Measurements from ENCODE around the gene COG7.
A peak's percentile ranks its signal among the peaks of the same experiment; 100 is the strongest.
"Not testable (repeated sequence)": the region's sequence is repeated elsewhere in the genome, so short reads cannot be mapped to it uniquely, and the experiment has no call there.

Gene COG7

DNA sequence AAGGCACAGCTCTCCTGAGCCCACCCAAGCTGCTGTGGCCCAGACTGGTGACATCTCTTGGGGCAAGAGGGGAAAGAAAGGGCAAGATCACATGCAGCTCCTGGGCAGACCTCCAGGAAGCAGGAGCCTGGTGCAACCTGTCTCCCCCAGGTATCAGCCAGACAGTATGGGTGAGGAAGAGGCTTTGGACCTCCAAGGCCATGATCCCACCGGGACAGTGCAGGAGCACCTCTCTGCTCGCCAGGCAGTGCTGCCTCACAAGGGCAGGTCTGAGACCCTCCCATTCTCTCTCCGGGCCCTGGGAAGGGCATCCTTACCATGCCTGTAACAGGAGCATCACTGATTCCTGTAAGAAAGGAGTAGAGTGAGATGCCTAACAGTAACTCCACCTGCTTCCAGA lies 25.6 kb upstream of the COG7 start:
- TF ChIP-seq, protein P1, sequence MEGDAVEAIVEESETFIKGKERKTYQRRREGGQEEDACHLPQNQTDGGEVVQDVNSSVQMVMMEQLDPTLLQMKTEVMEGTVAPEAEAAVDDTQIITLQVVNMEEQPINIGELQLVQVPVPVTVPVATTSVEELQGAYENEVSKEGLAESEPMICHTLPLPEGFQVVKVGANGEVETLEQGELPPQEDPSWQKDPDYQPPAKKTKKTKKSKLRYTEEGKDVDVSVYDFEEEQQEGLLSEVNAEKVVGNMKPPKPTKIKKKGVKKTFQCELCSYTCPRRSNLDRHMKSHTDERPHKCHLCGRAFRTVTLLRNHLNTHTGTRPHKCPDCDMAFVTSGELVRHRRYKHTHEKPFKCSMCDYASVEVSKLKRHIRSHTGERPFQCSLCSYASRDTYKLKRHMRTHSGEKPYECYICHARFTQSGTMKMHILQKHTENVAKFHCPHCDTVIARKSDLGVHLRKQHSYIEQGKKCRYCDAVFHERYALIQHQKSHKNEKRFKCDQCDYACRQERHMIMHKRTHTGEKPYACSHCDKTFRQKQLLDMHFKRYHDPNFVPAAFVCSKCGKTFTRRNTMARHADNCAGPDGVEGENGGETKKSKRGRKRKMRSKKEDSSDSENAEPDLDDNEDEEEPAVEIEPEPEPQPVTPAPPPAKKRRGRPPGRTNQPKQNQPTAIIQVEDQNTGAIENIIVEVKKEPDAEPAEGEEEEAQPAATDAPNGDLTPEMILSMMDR (conservative IDR thresholded peaks at IDR 0.05; ENCODE audit: low read depth, low read length): no peak
- no peak for DNase-seq (ENCODE audit: low read depth)
- no peak overlapping the region for H3K4me3 ChIP-seq (ENCODE audit: low read depth, low read length)

DNA sequence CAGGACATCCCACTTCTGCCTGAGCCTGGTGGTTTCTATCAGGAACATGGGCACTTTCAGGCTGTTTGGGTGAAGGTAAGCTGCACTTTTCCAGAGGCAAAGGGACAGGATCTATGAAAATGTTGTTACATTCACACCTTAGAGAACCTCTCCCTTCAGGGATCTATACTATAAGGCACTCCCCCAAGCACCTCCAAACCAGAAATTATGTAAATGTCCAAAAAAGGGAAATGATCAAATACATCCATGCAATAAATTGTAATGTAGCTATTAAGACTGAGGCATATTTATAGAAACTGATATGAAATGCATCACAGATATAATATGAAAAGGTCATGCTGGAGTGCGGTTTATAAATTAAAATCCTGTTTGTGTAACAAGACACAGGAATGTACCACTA lies 23.3 kb upstream of the COG7 start:
- no peak for DNase-seq (ENCODE audit: low read depth)
- no peak overlapping the region for H3K4me3 ChIP-seq (ENCODE audit: low read depth, low read length)
- TF ChIP-seq, protein P1 (conservative IDR thresholded peaks at IDR 0.05; ENCODE audit: low read depth, low read length): no peak

DNA sequence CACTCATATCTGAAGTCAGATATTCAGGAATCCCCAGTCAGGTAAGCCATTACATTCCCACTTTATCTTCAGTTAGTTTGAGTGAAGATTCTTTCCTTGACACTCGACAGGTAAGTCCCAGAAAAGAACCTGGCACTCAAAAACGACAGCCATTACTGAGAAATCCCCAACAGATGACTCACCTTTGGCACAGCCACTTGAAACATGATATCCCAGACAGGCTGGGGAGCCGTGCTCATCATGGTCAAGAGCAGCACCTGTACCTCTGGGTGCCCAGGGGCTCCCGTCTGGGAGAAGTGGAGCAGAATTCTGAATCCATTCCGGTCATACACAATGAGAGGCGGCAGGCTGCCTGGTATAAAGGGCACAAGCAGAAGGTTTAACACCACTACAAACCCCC lies 16.8 kb upstream of the COG7 start:
- TF ChIP-seq, protein P1 (conservative IDR thresholded peaks at IDR 0.05; ENCODE audit: low read depth, low read length): no peak
- no peak overlapping the region for H3K4me3 ChIP-seq (ENCODE audit: low read depth, low read length)
- DNase-seq (ENCODE audit: low read depth): peak; percentile 31

DNA sequence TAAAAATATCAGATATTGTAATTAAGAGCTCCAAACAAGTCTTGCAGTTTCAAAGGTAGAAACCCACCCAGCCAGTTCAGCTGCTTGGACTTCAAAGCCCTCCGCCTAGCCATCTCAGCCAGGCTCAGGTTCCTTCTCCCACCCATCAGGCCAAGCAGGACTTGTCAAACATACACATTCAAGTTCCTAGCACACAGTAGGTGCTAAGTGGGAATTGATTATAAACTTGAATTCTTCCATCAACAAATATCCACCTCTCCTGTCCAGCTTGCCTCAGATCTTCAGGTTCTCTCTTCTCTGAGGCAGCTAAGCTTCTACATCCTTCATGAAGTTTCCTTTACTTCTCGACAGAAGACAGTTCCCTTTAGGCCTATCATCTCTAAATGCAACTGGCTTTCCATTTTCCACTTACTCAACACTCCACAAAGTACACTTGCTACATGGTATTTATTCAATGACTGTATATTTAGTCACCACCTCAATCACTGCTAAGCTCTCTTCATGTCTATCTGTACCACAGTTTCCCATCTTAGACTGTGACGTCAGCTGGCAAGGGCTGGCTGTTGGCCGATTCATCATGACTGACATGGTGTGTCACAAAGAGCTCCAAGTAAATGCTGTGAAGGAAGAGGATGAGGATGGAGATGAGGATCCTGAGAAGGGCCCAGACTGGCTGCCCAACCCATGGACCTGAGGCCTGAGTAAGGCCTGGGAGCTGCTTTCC lies 13.3 kb upstream of the COG7 start:
- H3K4me3 ChIP-seq (ENCODE audit: low read depth, low read length): no peak overlapping the region
- TF ChIP-seq, protein P1 (conservative IDR thresholded peaks at IDR 0.05; ENCODE audit: low read depth, low read length): no peak
- peak; percentile 32 for DNase-seq (ENCODE audit: low read depth)

DNA sequence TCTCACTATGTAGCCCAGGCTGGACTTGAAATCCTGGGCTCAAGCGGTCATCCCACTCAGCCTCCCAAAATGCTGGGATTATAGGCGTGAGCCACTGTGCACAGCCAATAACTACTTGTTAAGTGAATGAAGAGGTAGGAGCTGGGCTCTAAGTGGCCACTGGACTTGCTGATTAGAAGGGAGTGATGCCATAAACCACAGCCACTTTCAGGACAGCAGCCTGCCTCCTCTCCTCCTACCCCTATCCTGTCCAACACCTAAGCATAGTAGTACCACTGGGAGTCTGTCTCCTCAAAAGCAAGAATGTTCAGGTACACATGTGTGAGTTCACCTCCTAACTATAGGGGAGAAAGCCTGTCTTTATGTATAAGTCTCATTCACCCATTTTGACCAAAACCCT lies 12.2 kb upstream of the COG7 start:
- no peak overlapping the region for H3K4me3 ChIP-seq (ENCODE audit: low read depth, low read length)
- no peak for DNase-seq (ENCODE audit: low read depth)

DNA sequence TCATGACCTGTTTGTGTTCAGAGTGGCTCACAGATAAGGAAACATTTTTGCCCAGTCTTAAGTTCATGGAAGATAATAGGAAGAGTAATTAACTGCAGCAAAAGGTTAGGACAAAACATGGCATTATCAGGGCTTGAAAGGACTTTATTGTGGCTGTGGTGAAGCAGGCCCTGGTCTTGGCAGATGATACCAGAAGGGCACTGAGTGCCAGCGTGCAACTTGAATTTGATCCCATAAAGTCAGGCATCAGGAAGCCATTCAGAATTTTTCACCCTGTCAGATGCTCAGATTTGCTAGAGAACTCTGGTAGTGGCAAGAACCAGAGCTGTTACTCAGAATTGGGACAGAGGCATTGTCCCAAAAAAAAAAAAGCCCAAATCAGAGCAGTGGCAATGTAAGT lies 11.2 kb upstream of the COG7 start:
- TF ChIP-seq, protein P1 (conservative IDR thresholded peaks at IDR 0.05; ENCODE audit: low read depth, low read length): no peak
- H3K4me3 ChIP-seq (ENCODE audit: low read depth, low read length): no peak overlapping the region
- no peak for DNase-seq (ENCODE audit: low read depth)

More for the DNA sequence above, 12.2 kb upstream of the COG7 start:
- TF ChIP-seq, protein P1 (conservative IDR thresholded peaks at IDR 0.05; ENCODE audit: low read depth, low read length): no peak

DNA sequence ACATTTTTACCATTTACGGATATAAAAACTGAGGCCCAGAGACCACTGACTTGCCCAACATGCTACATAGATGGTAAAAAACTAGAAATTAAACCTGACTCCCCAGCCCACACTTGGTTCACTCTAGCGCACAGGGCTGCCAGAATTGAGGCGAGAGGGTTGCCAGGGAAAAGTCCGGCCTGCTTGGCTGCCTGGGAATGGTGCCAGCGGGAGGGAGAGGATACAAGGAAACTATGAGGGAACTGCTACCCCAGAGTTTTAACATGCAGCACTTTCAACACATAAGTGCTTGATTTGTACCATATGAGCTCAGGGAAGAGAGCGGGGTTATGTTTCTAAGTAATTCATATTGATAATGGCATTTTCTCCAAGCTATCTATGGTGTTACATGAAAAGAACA lies 10.0 kb upstream of the COG7 start:
- DNase-seq (ENCODE audit: low read depth): peak; percentile 50
- not testable (repeated sequence) for H3K4me3 ChIP-seq (ENCODE audit: low read depth, low read length)

Measured in choroid plexus epithelial cell (primary cell).